Right lobe of liver (tissue), 6 donors: ENCODE measurements around the gene CSNK1G1. TPM values are rescaled to one million over a fixed set of nuclear protein-coding genes. Genes with fewer than 3 reads are reported as not detected.

Source experiments
- ATAC-seq, 4 donors: fragments of 200-7000 bp; cut with Tn5 transposase; one replicate each; pipeline ENCODE4 v1.9.1; 2020; ENCODE audit warnings: mild to moderate bottlenecking in 4 of 4, moderate library complexity in 4 of 4
- DNase-seq, 3 donors: peaks; one replicate each; pipeline ENCODE4 v3.0.0-alpha.2; 2020
- H3K27ac ChIP-seq, 3 donors: fragments of 200-600 bp; one replicate each; pipeline ENCODE4 v1.8.0; 2022
- H3K27me3 ChIP-seq, 2 donors: fragments of 200-600 bp; one replicate each; pipeline ENCODE4 v1.8.0; 2022
- H3K36me3 ChIP-seq, 4 donors: fragments of 200-600 bp; sonication (generic) in 1 of 4; one replicate each; pipeline versions ENCODE4 v1.5.1 to v1.8.0; 2017 to 2022; ENCODE audit warnings: control low read depth in 1 of 4
- H3K4me1 ChIP-seq, 4 donors: fragments of 200-600 bp; sonication (generic) in 1 of 4; one replicate each; pipeline versions ENCODE4 v1.5.1 to v1.8.0; 2017 to 2022; ENCODE audit warnings: control low read depth in 1 of 4
- H3K4me3 ChIP-seq, 3 donors: fragments of 200-600 bp; one replicate each; pipeline ENCODE4 v1.8.0; 2022
- H3K9me3 ChIP-seq, 4 donors: fragments of 200-600 bp; sonication (generic) in 1 of 4; one replicate each; pipeline versions ENCODE4 v1.5.1 to v1.8.0; 2017 to 2022; ENCODE audit warnings: control low read depth in 1 of 4
- POLR2A ChIP-seq: fragments of 450-650 bp; IDR thresholded peaks from one replicate; pipeline ENCODE4 v1.6.1; 2017; ENCODE audit warnings: antibody characterized with exemption, mild to moderate bottlenecking
- WGBS: methylation state at CpG from one replicate; pipeline ENCODE4 v1.1.6; 2018; ENCODE audit warnings: low coverage, low lambda C conversion rate; ENCODE audit not compliant: insufficient coverage; ENCODE audit errors: missing lambda C conversion rate; 5-methylcytosine and 5-hydroxymethylcytosine counted together
- intact Hi-C, 2 donors: fragments of 100-400 bp; cut with DNase I; formaldehyde crosslinking; loops; one replicate each; pipeline versions ENCODE4 v1.11.2 to v1.14.1; 2022
- total RNA-seq, 6 experiments: library from RNA; depleted of rRNA in 2 of 6; stranded (reverse); fragments of >200 nt in 2 of 6; fragmentation: NEBNext Ultra II Directional in 3 of 6; extraction: Animal tissue kit (Norgen Biotek cat#: 25700) in 3 of 6; gene quantifications; one replicate each; pipeline versions ENCODE4 v1.1.0 to v1.2.4, GENCODE V29; 2016 to 2023
- TF ChIP-seq, protein P1 (sequence below), 4 donors: fragments of 200-600 bp in 3 of 4; fragments of 450-650 bp in 1 of 4; IDR thresholded peaks; one replicate each; pipeline versions ENCODE4 v1.5.1 to v1.8.0; 2016 to 2022; ENCODE audit warnings: antibody characterized with exemption in 4 of 4, mild to moderate bottlenecking in 2 of 4
- donor health status: DM: no; HTN: yes; CAD: no.
- donor health status: DM: no; HTN: no; CAD: no.
- donor health status: DM: no; HTN: no; CAD: no.
- donor health status: DM: no; HTN: yes; CAD: no.
- donor health status: DM: no; HTN: yes; CAD: no.

Gene CSNK1G1
- total RNA-seq, 6 experiments from 2014 or later, result 3.9 to 7.1 (median 5.5) TPM

GRCh38 chr15:64148581-64148980 is 207.4 kb downstream of the CSNK1G1 start:
- WGBS, result 77% methylated on average over 3 of the region's 3 CpGs
- Histone ChIP-seq H3K9me3 (no peaks in the 10 kb centered on the region), H3K27ac (no peak overlapping the region), H3K27me3 (no peaks in the 10 kb centered on the region), H3K4me1 (peaks cover 0 to 22% (median 4%) of the 10 kb centered on the region in 4 donors), H3K36me3 (peaks cover 0 to 6% (median 3%) of the 10 kb centered on the region in 4 donors), H3K4me3 (no peak overlapping the region)
- TF ChIP-seq, protein P1, sequence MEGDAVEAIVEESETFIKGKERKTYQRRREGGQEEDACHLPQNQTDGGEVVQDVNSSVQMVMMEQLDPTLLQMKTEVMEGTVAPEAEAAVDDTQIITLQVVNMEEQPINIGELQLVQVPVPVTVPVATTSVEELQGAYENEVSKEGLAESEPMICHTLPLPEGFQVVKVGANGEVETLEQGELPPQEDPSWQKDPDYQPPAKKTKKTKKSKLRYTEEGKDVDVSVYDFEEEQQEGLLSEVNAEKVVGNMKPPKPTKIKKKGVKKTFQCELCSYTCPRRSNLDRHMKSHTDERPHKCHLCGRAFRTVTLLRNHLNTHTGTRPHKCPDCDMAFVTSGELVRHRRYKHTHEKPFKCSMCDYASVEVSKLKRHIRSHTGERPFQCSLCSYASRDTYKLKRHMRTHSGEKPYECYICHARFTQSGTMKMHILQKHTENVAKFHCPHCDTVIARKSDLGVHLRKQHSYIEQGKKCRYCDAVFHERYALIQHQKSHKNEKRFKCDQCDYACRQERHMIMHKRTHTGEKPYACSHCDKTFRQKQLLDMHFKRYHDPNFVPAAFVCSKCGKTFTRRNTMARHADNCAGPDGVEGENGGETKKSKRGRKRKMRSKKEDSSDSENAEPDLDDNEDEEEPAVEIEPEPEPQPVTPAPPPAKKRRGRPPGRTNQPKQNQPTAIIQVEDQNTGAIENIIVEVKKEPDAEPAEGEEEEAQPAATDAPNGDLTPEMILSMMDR (IDR thresholded peaks at IDR 0.05), result no peak
- no peak for TF ChIP-seq POLR2A
- no peak for ATAC-seq
- DNase-seq, result no peak
- intact Hi-C loops, result no loop called here

GRCh38 chr15:64148168-64148567 is 207.8 kb downstream of the CSNK1G1 start:
- Histone ChIP-seq H3K4me1 (peaks cover 0 to 19% (median 4%) of the 10 kb centered on the region in 4 donors), H3K4me3 (no peak overlapping the region), H3K27me3 (no peaks in the 10 kb centered on the region), H3K36me3 (peaks cover 0 to 10% (median 4%) of the 10 kb centered on the region in 4 donors), H3K9me3 (no peaks in the 10 kb centered on the region), H3K27ac (no peak overlapping the region)
- no peak for TF ChIP-seq POLR2A
- TF ChIP-seq, protein P1 (IDR thresholded peaks at IDR 0.05), result no peak
- no peak for DNase-seq
- 88% methylated on average over 7 of the region's 7 CpGs for WGBS
- ATAC-seq, result no peak
- intact Hi-C loops, result no loop called here

- Histone ChIP-seq H3K4me1 (peaks cover 0 to 14% (median 2%) of the 10 kb centered on the region in 4 donors), H3K36me3 (peaks cover 0 to 13% (median 4%) of the 10 kb centered on the region in 4 donors), H3K27ac (no peak overlapping the region), H3K4me3 (no peak overlapping the region), H3K27me3 (no peaks in the 10 kb centered on the region), H3K9me3 (no peaks in the 10 kb centered on the region)
- TF ChIP-seq POLR2A, result no peak
- TF ChIP-seq, protein P1 (IDR thresholded peaks at IDR 0.05), result no peak
- ATAC-seq (no peak), DNase-seq (peak in 1 of 3 donors; percentile 46)
- WGBS, result 38% methylated on average over 3 of the region's 26 CpGs
- intact Hi-C loops, result no loop called here
Measured at GRCh38 chr15:64146885-64147681, 208.9 kb downstream of the CSNK1G1 start.

DNA sequence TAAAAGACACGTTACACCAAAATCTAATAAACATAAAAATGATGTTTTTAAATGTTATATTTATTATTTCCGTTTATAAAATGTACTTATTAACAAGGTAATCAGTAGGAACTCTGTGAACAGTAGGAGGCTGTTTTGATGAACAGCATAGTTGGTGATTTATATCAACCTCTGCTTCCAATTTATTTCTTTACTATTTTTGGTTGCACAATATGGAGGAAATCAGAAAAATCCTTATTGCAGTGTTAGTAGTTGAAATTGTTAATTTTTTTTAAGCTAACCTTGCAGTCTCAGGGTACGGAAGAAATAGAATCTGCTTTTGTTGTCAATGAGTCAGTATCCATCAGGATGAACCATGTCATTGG is 209.5 kb downstream of the CSNK1G1 start:
- Histone ChIP-seq H3K27me3 (no peaks in the 10 kb centered on the region), H3K36me3 (peaks cover 0 to 15% (median 4%) of the 10 kb centered on the region in 4 donors), H3K9me3 (no peaks in the 10 kb centered on the region), H3K4me1 (peaks cover 0 to 9% (median 0%) of the 10 kb centered on the region in 4 donors), H3K27ac (no peak overlapping the region), H3K4me3 (no peak overlapping the region)
- DNase-seq, result no peak
- WGBS, result 86% methylated on average over 3 of the region's 3 CpGs
- intact Hi-C loops, result no loop called here
- TF ChIP-seq, protein P1 (IDR thresholded peaks at IDR 0.05), result no peak
- no peak for TF ChIP-seq POLR2A
- ATAC-seq, result no peak
